H54 (cell line): ENCODE data around the gene CMYA5.

Experiments
- DNase-seq: peaks from one replicate; pipeline ENCODE4 v3.0.0; 2011; ENCODE audit warnings: low spot score, mixed read lengths; ENCODE audit not compliant: insufficient read length
- FAIRE-seq: peaks from 3 replicates; lab custom pipeline; 2011; peaks lifted over from hg19 to GRCh38; lab: Jason Lieb, UNC
- POLR2A ChIP-seq: IDR thresholded peaks from 2 replicates; pipeline ENCODE4 v1.6.1; 2011; ENCODE audit warnings: low read depth, mild to moderate bottlenecking, low read length

CMYA5 gene

GRCh38 chr5:79846198-79846521 lies 156.5 kb downstream of the CMYA5 start:
- TF ChIP-seq POLR2A, result no peak
- DNase-seq (no peak), FAIRE-seq (no peak)

- DNase-seq (no peak), FAIRE-seq (no peak)
- no peak for TF ChIP-seq POLR2A
Observed at GRCh38 chr5:79847561-79847960, 157.9 kb downstream of the CMYA5 start.

DNA sequence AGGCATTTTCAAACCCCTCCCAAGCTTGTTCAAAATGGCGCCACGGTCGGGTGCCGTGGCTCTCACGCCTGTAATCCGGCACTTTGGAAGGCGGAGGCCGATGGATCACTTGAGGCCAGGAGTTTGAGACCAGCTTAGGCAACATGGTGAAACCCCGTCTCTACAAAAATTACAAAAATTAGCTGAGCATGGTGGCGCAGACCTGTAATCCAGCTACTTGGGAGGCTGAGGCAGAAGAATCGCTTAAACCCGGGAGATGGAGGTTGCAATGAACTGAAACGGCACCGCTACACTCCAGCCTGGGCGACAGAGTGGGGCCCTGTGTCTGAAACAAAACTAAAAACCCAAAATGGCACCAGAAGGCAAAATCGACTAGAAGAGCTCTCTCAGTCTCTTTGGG lies 159.4 kb downstream of the CMYA5 start:
- no peak for TF ChIP-seq POLR2A
- FAIRE-seq (no peak), DNase-seq (no peak)
